IPS DF 6.9 (cell line): Measurements from ENCODE around the gene ZDHHC14.

Source experiments
- DNase-seq: peaks from one replicate; pipeline ENCODE4 v3.0.0-alpha.2; 2013; ENCODE audit warnings: low read depth, low spot score
- H3K27ac ChIP-seq: one replicate; pipeline ENCODE4 v1.5.1; 2013; ENCODE audit warnings: low read length, control low read depth
- H3K27me3 ChIP-seq: 2 replicates; pipeline ENCODE4 v1.6.1; 2013; ENCODE audit warnings: mild to moderate bottlenecking, low read length; ENCODE audit not compliant: control insufficient read depth, insufficient read depth
- H3K36me3 ChIP-seq: 2 replicates; pipeline ENCODE4 v1.6.1; 2013; ENCODE audit warnings: low read length; ENCODE audit not compliant: control insufficient read depth, insufficient read depth
- H3K4me1 ChIP-seq: 2 replicates; pipeline ENCODE4 v1.6.1; 2013; ENCODE audit warnings: low read length; ENCODE audit not compliant: control insufficient read depth, insufficient read depth
- H3K4me3 ChIP-seq: 2 replicates; pipeline ENCODE4 v1.5.1; 2013; ENCODE audit warnings: mild to moderate bottlenecking, low read length
- H3K9me3 ChIP-seq: 2 replicates; pipeline ENCODE4 v1.6.1; 2013; ENCODE audit warnings: low read length, inconsistent platforms; ENCODE audit not compliant: control insufficient read depth, insufficient read depth
- WGBS: extraction: QIAGEN DNeasy Blood & Tissue Kit; methylation state at CpG from one replicate; pipeline ENCODE4 v1.1.7; 2013; ENCODE audit warnings: mixed read lengths, missing lambda C conversion rate; ENCODE audit not compliant: insufficient read length, insufficient coverage; 5-methylcytosine and 5-hydroxymethylcytosine counted together

The ZDHHC14 gene

DNA sequence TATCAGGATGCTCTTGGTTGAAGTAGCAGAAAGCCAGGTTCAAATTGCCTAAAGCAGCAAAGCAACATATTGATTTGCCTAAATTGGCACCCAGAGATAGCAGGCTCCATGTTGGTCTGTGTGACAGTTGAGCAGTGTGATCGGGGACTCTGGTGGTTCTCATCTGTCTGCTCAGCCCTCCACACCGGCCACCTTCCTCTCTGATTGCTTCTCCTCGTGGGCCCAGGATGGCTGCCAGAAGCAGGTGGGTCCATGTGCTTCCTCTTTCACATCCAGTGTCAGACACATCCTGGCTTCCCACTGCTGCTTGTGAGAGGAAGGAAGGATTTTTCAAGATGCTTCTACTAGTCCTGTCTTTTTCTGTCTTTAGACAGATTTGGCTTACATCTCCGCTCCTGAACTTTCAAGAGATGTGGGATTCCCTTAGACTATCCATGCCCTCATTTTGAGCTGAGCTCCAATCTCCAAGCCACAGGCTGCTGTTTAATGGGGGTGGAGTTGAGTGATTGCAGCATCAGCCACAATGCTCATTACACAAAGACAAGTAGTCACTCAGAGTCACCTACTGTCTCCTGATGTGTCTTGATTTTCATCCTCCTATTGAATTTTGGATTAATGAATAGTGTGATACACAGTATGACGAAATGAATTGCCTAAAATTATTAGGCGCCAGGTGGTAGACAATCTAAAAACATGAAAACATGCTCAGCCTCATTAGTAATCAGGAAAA, 122.2 kb downstream of the ZDHHC14 start:
- no peak for DNase-seq
- WGBS = no CpG with 5 or more reads among the region's 6 CpGs
- no peak overlapping the region for H3K27ac ChIP-seq
- no peaks in the 10 kb centered on the region for H3K27me3 ChIP-seq
- H3K36me3 ChIP-seq = no peaks in the 10 kb centered on the region
- H3K4me1 ChIP-seq = no peaks in the 10 kb centered on the region
- H3K9me3 ChIP-seq = no peaks in the 10 kb centered on the region; the same call in 1 of the 2 replicates
- H3K4me3 ChIP-seq = no peak overlapping the region

- H3K27me3 ChIP-seq = no peaks in the 10 kb centered on the region
- no peaks in the 10 kb centered on the region for H3K4me1 ChIP-seq
- no CpG with 5 or more reads among the region's 3 CpGs for WGBS
- H3K4me3 ChIP-seq = no peak overlapping the region
- no peaks in the 10 kb centered on the region for H3K36me3 ChIP-seq
- H3K9me3 ChIP-seq = no peaks in the 10 kb centered on the region; the same call in 1 of the 2 replicates
- no peak for DNase-seq
- no peak overlapping the region for H3K27ac ChIP-seq
Observed at GRCh38 chr6:157505912-157506491, 125.0 kb downstream of the ZDHHC14 start.

DNA sequence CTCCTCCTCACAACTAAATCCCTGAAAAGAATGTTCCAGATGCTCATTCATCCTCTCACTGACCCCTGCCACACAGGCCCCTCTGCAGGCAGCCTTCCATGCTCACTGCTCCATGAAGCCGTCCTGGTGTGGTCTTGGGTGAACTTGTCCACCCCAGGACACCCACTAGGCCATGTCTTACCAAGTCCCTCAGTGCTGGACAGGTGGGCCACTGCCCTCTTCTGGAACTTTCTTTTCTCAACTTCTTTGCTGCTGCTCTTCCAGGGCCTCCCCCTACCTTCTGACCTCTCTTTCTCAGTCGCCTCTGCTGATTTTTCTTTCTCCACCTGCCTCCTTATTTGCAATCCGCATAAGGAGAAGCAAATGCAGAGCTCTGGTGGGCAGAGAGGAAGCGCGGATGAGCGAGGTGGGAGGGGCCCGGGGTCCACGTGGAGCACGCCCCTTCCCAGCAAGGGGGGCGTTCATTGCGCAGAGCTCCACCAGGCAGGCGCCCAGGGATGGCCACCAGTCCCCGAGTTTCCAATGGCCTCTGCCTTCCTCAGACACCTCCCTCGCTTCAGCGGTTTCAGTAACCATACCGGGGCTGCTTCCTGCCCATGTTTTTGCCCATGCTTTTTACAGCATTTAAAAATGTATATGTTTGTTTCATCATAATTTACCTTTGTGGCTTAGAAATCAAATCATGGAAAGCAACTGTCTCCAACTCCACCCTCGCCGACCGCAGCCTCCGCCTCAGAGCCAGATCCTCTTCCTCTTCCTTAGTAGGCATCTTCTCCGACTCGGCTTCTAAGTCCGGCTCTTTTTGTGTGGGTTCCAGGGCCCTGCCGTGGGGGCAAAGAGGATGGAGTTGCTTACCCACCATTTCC, 129.6 kb downstream of the ZDHHC14 start:
- no CpG with 5 or more reads among the region's 24 CpGs for WGBS

GRCh38 chr6:157511682-157512381, 130.8 kb downstream of the ZDHHC14 start:
- Histone ChIP-seq H3K36me3 (no peaks in the 10 kb centered on the region), H3K9me3 (no peaks in the 10 kb centered on the region), H3K4me3 (no peak overlapping the region), H3K4me1 (no peaks in the 10 kb centered on the region), H3K27ac (no peak overlapping the region), H3K27me3 (no peaks in the 10 kb centered on the region)
- WGBS = no CpG with 5 or more reads among the region's 16 CpGs
- DNase-seq = no peak

More for the DNA sequence above, 129.6 kb downstream of the ZDHHC14 start:
- DNase-seq = no peak
- Histone ChIP-seq H3K36me3 (no peaks in the 10 kb centered on the region), H3K9me3 (no peaks in the 10 kb centered on the region; the same call in 1 of the 2 replicates), H3K4me3 (no peak overlapping the region), H3K27ac (no peak overlapping the region), H3K4me1 (no peaks in the 10 kb centered on the region), H3K27me3 (no peaks in the 10 kb centered on the region)

- no CpG with 5 or more reads among the region's 5 CpGs for WGBS
- no peak for DNase-seq
- Histone ChIP-seq H3K36me3 (no peaks in the 10 kb centered on the region), H3K4me1 (no peaks in the 10 kb centered on the region), H3K27me3 (no peaks in the 10 kb centered on the region), H3K4me3 (no peak overlapping the region), H3K27ac (no peak overlapping the region), H3K9me3 (no peaks in the 10 kb centered on the region)
Observed at GRCh38 chr6:157512382-157512682, 131.3 kb downstream of the ZDHHC14 start.

DNA sequence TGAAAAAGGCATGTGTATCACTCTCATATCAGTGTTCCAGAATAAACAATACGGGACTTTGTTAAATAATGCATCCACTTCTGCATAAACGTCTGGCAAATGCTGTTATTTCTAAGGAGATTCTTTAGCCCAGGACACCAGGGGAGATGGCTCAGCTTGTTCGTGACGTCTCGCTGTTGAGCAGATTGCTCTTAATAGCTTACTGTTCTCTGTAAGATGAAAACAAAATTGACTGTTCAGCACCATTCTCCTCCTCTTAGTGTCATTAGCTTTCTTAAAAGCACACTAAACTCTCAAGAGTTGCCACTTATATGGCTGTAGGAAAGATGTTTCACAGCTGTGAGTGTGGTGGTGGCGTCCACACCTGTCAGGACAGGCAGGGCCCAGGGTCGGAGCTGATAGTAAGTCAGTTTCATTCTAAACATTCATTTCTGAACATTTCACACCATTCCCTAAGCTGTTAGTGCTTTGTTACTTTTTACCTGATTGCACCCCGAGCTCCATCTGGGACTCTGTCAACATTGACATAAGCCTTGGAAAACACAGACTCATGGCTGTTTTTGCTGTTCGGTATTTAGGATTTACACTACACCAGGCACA, 132.1 kb downstream of the ZDHHC14 start:
- Histone ChIP-seq H3K9me3 (no peaks in the 10 kb centered on the region), H3K27me3 (no peaks in the 10 kb centered on the region), H3K36me3 (no peaks in the 10 kb centered on the region), H3K27ac (no peak overlapping the region), H3K4me1 (no peaks in the 10 kb centered on the region), H3K4me3 (no peak overlapping the region)
- no CpG with 5 or more reads among the region's 9 CpGs for WGBS
- no peak for DNase-seq

DNA sequence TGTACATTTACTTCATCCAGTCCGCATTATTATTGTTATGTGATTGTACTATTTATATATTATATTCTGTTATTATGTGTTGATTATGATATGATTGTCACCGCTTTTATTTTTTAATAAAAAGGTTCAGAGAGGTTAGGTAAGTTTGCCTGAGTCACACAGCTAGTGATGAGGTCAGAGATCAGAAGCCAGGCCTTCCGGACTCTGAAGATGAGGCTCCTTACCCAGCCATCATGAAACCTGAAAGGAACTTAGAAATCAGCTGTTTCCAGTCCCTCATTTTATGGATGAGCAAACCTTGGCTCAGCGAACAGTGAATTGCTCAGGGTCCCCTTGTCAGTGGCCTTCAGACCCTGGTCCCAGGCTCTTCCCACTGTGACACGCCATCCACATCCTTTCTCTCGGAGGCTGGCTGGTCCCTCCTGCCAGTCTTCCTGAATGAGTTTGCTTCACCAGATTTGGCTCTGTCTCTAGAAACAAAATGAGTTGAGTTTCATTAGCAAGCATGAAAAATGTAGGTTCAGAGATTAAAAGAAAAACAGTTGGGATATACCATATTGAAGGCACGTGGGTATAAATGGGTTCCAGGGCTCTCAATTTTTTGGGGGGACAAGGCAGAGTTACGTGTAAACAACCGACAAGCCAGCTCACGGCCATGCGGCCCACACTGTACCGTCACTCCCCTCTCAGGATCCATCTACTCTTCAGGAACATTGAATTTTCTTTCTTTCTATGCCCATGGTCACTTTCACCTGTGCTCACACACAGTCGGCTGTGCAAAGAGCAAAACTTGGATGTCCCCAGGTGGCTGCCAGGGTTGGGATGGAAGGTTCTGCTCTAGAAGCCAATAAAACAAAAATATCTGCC, 132.9 kb downstream of the ZDHHC14 start:
- Histone ChIP-seq H3K36me3 (no peaks in the 10 kb centered on the region), H3K4me1 (no peaks in the 10 kb centered on the region), H3K27me3 (no peaks in the 10 kb centered on the region), H3K4me3 (no peak overlapping the region), H3K27ac (no peak overlapping the region), H3K9me3 (no peaks in the 10 kb centered on the region)
- WGBS = no CpG with 5 or more reads among the region's 13 CpGs
- no peak for DNase-seq

- Histone ChIP-seq H3K36me3 (no peaks in the 10 kb centered on the region), H3K4me1 (no peaks in the 10 kb centered on the region), H3K27me3 (no peaks in the 10 kb centered on the region), H3K4me3 (no peak overlapping the region), H3K27ac (no peak overlapping the region), H3K9me3 (no peaks in the 10 kb centered on the region)
- WGBS = no CpG with 5 or more reads among the region's 19 CpGs
- no peak for DNase-seq
Observed at GRCh38 chr6:157514659-157515496, 133.9 kb downstream of the ZDHHC14 start.
